ENCODE results near the gene PRXL2B. TPM values are rescaled to one million over a fixed set of nuclear protein-coding genes. Genes with fewer than 3 reads are reported as not detected.

The PRXL2B gene
- total RNA-seq, 1 experiment from 2014 or later, result 32.2 TPM

DNA sequence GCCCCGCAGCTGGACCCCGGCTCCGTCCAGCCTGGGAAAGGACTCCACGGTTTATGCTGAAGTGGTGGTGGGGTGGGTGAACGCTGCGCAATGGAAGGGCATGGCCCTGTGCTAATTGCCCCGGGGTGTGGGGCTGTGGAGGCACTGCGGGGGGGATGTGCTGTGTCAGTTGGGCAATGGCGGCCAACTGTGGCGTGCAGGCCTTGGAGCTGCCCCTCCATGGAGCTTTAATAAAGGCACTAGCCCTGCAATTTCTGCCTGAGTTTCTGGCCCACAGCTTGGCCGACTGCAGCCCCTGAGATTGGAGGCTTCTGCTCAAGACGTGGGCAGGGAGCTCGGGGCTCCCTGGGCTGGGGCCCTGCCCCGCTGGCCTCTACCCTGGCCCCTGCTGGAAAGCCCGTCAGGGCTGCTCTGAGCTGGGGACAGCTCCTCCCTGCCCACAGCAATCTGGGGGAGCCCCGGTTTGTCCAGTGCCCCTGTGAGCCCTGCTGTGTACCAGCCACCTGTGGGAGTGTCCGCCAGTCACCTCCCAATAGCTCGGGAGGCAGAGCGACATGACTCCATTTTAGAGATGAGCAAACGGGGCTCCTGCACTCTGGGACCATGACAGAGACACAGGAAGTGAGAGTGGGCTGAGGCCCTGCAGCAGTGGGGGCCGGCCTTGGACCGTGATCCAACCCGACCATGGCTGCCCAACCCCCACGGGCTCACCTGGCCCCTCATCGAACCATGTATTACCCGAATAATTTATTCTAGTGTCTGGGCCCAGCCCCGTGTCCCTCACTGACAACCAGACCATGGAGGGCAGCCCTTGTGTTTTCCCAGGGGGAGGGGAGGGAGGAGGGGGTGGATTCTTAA lies 39.1 kb upstream of the PRXL2B start:
- Histone ChIP-seq H3K9ac (ENCODE audit: low read length) (peak overlapping the region; percentile 82), H3K9me2 (ENCODE audit: insufficient read depth) (no peaks in the 10 kb centered on the region), H4K20me1 (ENCODE audit: insufficient read depth) (no peaks in the 10 kb centered on the region), H3K36me3 (ENCODE audit: control insufficient read depth in 1 of 2, insufficient read depth in 2 of 2, low read length in 2 of 2) (no peaks in the 10 kb centered on the region), H3K79me2 (ENCODE audit: insufficient read depth, low read length) (no peaks in the 10 kb centered on the region), H3K4me2 (ENCODE audit: low read length) (peak overlapping the region; percentile 97), H3K27ac (ENCODE audit: low read depth, low read length) (peak overlapping the region; percentile 93), H2AFZ (ENCODE audit: low read depth, low read length, poor library complexity, severe bottlenecking) (no peak overlapping the region), H3K4me3 (replicated peaks in 1 of 2; ENCODE audit: low read depth in 1 of 2, low read length in 2 of 2) (peak overlapping the region; percentile 66 to 70), H3K4me1 (ENCODE audit: control insufficient read depth in 1 of 2, insufficient read depth in 2 of 2, low read length in 2 of 2) (peaks cover 24 to 44% of the 10 kb centered on the region in 2 experiments), H3K9me3 (ENCODE audit: control insufficient read depth in 1 of 2, insufficient read depth in 1 of 2, low read depth in 1 of 2, low read length in 2 of 2) (no peaks in the 10 kb centered on the region), H3K27me3 (ENCODE audit: insufficient read depth, low read length) (no peaks in the 10 kb centered on the region)
- CTCF ChIA-PET, result interaction anchor here (0.9 to 2.4 kb wide), 6 partner anchors 22 to 352 kb away, joined by 3 to 13 read pairs (median 6); partner anchors contain the start of genes FAAP20, PANK4 and PEX10
- TF ChIP-seq, protein P1, sequence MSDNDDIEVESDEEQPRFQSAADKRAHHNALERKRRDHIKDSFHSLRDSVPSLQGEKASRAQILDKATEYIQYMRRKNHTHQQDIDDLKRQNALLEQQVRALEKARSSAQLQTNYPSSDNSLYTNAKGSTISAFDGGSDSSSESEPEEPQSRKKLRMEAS (IDR thresholded peaks at IDR 0.05), result no peak
- TF ChIP-seq ZFX (IDR thresholded peaks at IDR 0.05), result no peak
- no peak for TF ChIP-seq SRF (IDR thresholded peaks at IDR 0.05; ENCODE audit: low read depth)
- no peak for TF ChIP-seq RAD21 (IDR thresholded peaks at IDR 0.05; ENCODE audit: low read depth)
- no peak for TF ChIP-seq EGR1 (IDR thresholded peaks at IDR 0.05; ENCODE audit: low read depth)
- no peak for TF ChIP-seq ZNF274 (IDR thresholded peaks at IDR 0.05; ENCODE audit: low read depth, low read length)
- TF ChIP-seq FOSL1 (IDR thresholded peaks at IDR 0.05; ENCODE audit: low read depth), result no peak
- TF ChIP-seq TCF7L2 (IDR thresholded peaks at IDR 0.05; ENCODE audit: borderline replicate concordance, extremely low read depth, insufficient read depth, insufficient read length), result no peak
- no peak for TF ChIP-seq CBX3 (IDR thresholded peaks at IDR 0.05; ENCODE audit: low read depth)
- TF ChIP-seq POLR2AphosphoS5 (IDR thresholded peaks at IDR 0.05; ENCODE audit: low read depth, low read length), result no peak; the same call in 1 of the 2 replicates
- TF ChIP-seq, protein P2, sequence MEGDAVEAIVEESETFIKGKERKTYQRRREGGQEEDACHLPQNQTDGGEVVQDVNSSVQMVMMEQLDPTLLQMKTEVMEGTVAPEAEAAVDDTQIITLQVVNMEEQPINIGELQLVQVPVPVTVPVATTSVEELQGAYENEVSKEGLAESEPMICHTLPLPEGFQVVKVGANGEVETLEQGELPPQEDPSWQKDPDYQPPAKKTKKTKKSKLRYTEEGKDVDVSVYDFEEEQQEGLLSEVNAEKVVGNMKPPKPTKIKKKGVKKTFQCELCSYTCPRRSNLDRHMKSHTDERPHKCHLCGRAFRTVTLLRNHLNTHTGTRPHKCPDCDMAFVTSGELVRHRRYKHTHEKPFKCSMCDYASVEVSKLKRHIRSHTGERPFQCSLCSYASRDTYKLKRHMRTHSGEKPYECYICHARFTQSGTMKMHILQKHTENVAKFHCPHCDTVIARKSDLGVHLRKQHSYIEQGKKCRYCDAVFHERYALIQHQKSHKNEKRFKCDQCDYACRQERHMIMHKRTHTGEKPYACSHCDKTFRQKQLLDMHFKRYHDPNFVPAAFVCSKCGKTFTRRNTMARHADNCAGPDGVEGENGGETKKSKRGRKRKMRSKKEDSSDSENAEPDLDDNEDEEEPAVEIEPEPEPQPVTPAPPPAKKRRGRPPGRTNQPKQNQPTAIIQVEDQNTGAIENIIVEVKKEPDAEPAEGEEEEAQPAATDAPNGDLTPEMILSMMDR (IDR thresholded peaks at IDR 0.05 in 2 of 3, conservative IDR thresholded peaks at IDR 0.05 in 1 of 3; ENCODE audit: borderline replicate concordance in 1 of 3, insufficient read depth in 1 of 3, low read depth in 2 of 3, low read length in 2 of 3), result no peak
- no peak for TF ChIP-seq CEBPB (IDR thresholded peaks at IDR 0.05; ENCODE audit: low read depth)
- TF ChIP-seq SIN3A (IDR thresholded peaks at IDR 0.05; ENCODE audit: low read depth), result no peak
- TF ChIP-seq, protein P3, sequence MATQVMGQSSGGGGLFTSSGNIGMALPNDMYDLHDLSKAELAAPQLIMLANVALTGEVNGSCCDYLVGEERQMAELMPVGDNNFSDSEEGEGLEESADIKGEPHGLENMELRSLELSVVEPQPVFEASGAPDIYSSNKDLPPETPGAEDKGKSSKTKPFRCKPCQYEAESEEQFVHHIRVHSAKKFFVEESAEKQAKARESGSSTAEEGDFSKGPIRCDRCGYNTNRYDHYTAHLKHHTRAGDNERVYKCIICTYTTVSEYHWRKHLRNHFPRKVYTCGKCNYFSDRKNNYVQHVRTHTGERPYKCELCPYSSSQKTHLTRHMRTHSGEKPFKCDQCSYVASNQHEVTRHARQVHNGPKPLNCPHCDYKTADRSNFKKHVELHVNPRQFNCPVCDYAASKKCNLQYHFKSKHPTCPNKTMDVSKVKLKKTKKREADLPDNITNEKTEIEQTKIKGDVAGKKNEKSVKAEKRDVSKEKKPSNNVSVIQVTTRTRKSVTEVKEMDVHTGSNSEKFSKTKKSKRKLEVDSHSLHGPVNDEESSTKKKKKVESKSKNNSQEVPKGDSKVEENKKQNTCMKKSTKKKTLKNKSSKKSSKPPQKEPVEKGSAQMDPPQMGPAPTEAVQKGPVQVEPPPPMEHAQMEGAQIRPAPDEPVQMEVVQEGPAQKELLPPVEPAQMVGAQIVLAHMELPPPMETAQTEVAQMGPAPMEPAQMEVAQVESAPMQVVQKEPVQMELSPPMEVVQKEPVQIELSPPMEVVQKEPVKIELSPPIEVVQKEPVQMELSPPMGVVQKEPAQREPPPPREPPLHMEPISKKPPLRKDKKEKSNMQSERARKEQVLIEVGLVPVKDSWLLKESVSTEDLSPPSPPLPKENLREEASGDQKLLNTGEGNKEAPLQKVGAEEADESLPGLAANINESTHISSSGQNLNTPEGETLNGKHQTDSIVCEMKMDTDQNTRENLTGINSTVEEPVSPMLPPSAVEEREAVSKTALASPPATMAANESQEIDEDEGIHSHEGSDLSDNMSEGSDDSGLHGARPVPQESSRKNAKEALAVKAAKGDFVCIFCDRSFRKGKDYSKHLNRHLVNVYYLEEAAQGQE (IDR thresholded peaks at IDR 0.05; ENCODE audit: low read depth), result no peak
- no peak for TF ChIP-seq EZH2phosphoT487 (IDR thresholded peaks at IDR 0.05; ENCODE audit: borderline replicate concordance)
- no peak for TF ChIP-seq SP1 (IDR thresholded peaks at IDR 0.05; ENCODE audit: low read depth)
- TF ChIP-seq, protein P4, sequence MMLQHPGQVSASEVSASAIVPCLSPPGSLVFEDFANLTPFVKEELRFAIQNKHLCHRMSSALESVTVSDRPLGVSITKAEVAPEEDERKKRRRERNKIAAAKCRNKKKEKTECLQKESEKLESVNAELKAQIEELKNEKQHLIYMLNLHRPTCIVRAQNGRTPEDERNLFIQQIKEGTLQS (IDR thresholded peaks at IDR 0.05), result no peak
- RAD21 ChIA-PET (ENCODE audit: low non-redundant PET in 1 of 2, low total read pairs in 2 of 2, uncharacterized antibody in 2 of 2, unreplicated experiment in 2 of 2), result interaction anchor here in 1 of 2 experiments (0.6 to 1.3 kb wide), 2 partner anchors 39 to 133 kb away, joined by 5 read pairs; no protein-coding TSS in a partner anchor
- DNase-seq (ENCODE audit: low read depth, low spot score) (no peak), ATAC-seq (no peak; the same call in 1 of the 2 replicates)
- POLR2A ChIA-PET, result interaction anchor here (0.8 to 1.6 kb wide), 3 partner anchors 21 to 134 kb away, joined by 3 to 6 read pairs (median 4); partner anchors contain the start of gene PANK4
- no TSS peak for BruUV-seq (replicated peaks)
- intact Hi-C loops (cut with micrococcal nuclease), result loop anchor here (1.0 to 2.0 kb wide), 4 partner anchors 95 to 352 kb away; no protein-coding TSS in a partner anchor

Data from HCT116 (cell line).